Neural progenitor cell (in vitro differentiated cells): ENCODE measurements around the gene DTNA.

Experiments used
- EZH2 ChIP-seq: fragments of 200-600 bp; sonication (generic); IDR thresholded peaks from 2 replicates; pipeline ENCODE4 v1.6.1; 2017; ENCODE audit warnings: antibody characterized with exemption, mild to moderate bottlenecking, moderate library complexity
- EZH2phosphoT487 ChIP-seq: fragments of 200-600 bp; sonication (generic); IDR thresholded peaks from 2 replicates; pipeline ENCODE4 v1.6.1; 2017; ENCODE audit warnings: antibody characterized with exemption
- TF ChIP-seq, protein P1 (sequence below): fragments of 200-600 bp; sonication (generic); IDR thresholded peaks from 2 replicates; pipeline ENCODE4 v1.5.1; 2017; ENCODE audit warnings: antibody characterized with exemption, mild to moderate bottlenecking

DNA sequence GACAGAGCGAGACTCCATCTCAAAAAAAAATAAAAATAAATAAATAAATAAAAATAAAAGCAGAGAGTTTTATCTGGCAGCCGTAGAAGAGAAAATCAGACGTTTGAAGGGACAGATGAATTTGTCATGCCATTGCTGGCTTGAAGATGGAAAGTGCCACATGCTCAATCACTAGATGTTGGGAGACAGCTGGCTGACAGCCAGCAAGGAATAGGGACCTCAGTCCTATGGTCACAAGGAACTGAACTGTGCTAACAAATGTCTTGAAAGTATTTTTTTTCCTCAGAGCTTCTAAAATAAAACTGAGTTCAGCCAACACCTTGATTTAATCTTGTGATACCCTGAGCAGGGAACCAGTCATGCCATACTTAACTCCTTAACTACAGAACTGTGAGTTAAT is 65.4 kb downstream of the DTNA start:
- TF ChIP-seq EZH2phosphoT487: no peak
- TF ChIP-seq, protein P1, sequence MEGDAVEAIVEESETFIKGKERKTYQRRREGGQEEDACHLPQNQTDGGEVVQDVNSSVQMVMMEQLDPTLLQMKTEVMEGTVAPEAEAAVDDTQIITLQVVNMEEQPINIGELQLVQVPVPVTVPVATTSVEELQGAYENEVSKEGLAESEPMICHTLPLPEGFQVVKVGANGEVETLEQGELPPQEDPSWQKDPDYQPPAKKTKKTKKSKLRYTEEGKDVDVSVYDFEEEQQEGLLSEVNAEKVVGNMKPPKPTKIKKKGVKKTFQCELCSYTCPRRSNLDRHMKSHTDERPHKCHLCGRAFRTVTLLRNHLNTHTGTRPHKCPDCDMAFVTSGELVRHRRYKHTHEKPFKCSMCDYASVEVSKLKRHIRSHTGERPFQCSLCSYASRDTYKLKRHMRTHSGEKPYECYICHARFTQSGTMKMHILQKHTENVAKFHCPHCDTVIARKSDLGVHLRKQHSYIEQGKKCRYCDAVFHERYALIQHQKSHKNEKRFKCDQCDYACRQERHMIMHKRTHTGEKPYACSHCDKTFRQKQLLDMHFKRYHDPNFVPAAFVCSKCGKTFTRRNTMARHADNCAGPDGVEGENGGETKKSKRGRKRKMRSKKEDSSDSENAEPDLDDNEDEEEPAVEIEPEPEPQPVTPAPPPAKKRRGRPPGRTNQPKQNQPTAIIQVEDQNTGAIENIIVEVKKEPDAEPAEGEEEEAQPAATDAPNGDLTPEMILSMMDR: no peak
- TF ChIP-seq EZH2: no peak
